Fibroblast of skin of back (primary cell): Measurements from ENCODE around the gene PCNA.
"Not testable (repeated sequence)": the region's sequence is repeated elsewhere in the genome, so short reads cannot be mapped to it uniquely, and the experiment has no call there.

ENCODE experiments used
- DNase-seq: peaks from one replicate; pipeline ENCODE4 v3.0.0-alpha.2; 2013

The PCNA gene

DNA sequence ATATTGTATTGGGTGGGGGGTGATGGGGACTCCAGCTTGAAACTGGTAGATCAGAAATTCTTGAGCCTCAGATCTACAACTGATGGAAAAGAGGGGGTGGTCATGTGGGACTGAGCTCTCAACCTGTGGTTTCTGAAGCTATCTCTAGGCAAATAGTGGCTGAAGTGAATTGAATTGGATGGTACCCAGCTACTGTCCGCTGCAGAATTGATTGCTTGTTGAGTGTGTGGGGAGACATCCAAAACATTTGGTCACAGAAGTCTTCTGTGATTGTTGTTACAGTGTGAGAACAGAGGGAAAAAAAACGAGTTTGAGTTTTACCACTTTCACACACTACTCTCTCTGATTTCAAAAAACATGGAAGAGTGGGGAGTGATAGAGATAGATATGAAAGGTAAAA, 21.9 kb upstream of the PCNA start:
- DNase-seq: no peak

DNA sequence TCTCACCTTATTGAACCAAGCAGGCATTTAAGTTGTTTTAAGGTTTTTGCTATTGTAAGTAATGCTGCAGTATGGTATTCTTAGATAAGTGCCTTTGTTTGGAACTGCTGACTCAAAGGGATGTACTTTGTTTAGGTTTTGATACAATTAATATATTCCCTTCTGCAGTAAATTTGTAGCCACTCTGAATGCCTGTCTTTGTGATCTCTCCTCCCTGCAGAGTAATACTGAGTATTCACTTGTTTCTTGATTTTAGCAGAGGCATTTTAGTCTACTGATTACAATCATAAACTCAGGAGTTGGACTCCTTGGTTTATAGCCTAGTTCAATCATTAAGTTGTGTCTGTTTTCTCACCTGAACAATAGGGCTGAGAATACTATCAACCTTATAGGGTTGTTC, 20.4 kb upstream of the PCNA start:
- no peak for DNase-seq

DNA sequence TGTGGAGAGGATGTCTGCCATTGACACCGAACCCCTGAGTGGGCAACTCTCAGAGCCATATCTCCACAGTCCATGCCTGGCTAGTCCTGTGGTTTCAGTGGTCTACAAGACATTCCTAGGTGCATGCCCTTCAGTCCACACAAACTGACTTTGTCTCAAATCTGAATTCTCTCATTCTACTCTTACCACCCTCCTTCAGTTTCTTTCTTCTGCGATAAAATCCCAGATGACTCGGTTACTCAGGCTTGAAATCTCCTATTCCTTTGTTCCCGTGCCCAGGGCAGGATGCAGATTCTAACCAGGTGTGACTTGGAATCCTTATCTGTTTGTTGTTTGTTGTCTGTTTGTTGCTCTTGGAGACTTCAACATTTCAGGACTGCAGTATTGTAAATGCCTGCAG, 16.3 kb upstream of the PCNA start:
- DNase-seq: no peak

DNA sequence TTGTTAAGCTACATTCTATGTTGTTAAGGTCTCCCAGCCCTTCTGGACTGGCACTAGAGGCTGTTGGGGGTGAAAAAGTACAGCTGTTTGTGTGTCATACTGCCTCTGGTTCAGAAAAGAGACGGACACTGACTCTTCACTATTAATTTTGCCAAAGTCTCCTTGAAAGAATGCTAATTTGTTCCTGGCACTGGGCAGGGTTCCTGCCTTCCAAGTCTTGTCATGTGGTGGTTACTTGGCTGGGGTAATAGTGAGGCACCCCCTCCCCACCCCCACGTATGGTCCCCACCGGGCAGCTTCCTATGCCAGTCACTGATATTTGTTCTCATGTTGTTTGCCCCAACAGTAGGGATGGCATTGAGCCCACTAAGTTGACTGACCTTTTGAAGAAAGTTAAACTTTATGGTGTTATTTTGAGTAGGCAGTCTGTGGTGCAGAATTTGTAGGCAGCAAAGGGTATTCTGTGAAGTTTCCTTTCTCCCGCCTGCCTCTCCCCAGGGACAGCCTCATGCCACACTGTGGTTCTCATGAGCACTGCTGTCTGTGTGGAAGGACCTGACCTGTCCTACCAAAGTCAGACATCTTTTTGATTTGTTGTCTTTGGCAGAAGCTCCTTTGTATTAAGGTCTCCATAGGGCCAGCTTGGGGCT, 15.7 kb upstream of the PCNA start:
- DNase-seq: peak; percentile 16

DNA sequence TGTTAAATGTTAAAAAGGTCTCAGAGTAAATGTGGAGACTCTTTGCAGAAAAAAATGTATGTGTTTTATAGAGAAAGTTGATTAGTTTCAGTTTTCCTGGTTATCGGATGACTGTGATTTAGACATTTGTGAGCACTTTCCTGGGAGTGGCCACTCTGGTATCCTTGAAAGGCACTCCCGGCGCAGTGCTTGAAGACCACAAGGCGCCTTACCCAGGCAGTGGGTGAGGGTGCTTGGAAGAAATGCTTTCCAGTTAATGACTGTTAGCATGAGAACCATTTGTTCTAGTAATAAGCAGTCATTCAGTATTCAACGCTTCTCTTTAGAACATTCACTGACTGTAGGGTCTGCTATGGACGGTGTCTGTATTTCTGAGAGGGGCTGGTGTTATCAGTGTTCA, 14.2 kb upstream of the PCNA start:
- DNase-seq: no peak

DNA sequence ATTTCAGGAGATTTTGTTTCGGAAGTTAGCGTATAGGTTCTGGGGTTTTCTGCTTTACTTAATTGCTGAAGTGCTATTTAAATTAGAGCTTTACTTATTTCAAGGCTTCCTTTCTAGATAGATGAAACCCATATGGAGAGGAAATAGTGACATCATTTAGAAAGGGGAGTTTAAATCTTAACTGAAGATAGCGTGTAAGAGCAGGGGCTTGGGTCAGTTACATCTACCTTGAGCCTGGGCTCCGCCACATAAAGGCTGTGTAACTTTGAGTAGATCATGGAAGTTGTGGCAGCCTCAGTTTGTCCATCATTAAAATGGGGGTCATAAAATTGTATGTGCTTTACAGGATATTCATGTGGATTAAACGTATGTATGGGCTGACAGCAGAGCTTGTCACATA, 11.7 kb upstream of the PCNA start:
- DNase-seq: no peak

DNA sequence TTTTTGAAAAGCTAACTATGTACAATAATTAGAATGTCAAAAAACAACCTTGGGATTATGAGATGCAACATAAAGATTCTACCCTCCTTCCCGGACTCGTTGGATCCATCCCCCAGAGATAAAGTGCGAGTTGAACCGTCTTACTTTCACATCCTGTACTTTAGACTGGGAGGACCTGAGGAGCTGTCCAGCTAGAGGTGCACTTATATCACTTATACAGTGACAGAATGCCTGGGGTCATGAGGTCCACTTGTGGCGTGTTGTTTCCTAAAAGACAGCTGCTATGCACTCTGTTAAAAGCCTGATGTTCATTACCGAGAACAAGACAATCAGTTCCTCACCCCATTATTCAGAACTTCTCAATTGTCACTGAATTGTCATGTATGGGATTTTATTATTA, 9.1 kb upstream of the PCNA start:
- DNase-seq: no peak

DNA sequence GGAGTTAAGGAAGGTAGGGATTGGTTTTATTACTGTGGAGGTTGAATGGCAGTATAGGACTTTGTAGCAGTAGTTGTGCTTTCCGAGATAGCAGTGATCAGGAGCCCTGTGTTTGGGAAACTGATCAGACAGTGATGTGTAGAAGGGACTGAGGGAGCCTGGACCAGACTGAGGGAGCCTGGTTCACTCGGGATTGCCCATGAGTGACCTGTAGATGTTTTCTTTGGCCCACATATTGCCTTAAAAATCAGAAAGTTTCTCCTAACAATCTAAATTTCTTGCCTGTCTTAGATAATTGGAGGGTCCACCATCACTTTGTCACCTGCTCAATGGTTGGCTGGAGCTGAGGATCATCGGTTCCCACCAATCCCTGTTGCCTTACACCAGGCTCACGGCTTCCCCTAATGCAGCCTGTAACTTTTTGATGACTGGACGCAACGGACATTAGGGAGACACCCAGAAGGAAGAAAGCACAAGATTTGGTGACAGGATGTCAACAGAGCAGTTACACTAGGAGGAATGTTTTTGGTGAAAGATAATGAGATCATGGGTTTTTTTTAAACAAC, 8.2 kb upstream of the PCNA start:
- DNase-seq: no peak

DNA sequence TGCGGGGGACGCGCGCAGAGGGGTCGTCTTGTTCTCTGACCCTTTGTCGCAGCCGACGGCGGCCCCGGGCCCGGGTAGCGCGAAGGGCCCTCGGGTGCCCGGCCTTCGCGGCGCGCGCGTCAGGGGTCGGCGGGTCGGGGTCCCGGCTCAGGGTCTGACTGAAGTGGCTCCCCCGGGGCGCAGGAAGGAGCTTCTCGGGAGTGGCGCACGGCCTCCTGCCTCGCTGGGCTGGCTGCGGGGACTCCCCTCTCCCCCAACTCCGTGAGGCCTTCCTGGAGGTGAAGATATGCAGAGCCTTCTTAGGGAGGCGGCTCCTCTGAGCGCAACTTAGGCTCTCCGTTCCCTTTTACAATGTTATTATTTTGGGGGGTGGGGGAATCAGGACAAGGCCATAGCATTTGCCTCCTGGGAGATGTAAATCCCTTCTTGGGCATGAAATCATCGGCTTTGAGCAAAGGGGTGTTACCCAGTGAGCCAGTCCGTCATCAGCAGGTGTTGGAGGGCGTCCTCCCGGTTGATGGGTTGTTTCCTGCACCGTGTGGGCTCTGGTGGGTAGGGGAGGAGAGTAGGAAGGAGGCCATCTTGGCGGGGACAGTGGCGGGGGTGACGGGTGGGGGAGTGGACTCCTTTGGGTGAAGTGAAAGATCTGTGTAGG, 7.6 kb upstream of the PCNA start:
- DNase-seq: peak; percentile 31

DNA sequence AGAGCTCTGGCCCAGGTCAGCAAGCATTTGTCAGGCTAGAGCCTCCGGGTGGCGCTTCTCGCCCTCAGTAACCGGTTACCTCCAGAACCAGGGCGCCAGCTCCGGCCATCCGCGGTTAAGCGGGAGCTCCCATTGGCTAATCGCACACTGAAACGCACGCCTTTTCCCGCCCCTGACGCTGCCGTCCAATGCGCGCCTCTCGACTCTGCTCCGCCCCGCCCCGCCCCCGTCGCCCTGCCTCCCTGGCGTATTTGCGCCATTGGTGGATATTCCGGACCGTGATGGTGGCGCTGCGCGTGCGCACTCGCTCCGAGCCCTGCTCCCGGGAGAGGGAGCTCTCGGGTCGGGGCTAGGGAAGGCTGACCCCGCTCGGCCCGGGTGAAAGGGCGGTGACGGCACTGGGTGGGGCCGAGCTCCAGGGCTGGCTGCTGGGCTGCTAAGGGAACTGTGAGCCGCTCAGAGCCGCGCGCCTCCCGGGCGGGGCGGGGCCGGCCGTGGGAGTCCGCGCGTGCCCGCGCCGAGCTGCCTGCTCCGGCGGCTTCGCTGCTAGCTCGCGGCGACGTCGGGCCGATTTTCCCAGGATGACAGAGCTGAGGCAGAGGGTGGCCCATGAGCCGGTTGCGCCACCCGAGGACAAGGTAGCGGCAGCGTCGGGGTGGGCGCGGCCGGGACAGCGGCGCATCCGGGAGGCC, 6.9 kb upstream of the PCNA start, which contains the start of gene CDS2:
Gene CDS2, plus strand, starts transcription at position 497 of the 692 bp plus-strand sequence. Its CDS starts 85 bp downstream, at position 582.
- DNase-seq: peak; percentile 98

DNA sequence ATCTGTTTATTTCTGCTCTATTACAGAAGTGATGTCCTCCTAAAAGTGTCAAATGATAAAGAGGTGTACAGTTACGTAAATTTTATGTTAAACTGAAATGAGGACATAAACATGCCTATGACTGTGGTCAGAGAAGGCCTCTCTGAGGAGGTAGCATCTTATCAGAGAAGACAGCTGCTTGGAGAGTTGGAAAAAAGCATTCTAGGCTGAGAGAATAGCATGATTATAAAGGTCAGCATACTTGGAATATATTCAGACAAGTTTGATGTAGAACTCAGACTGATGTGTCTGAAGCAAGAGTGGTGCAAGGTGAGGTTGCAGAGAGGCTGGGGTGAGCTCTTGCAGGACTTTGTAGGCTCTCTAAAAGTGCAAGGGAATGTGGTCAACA, 3.1 kb upstream of the PCNA start:
- DNase-seq: no peak

DNA sequence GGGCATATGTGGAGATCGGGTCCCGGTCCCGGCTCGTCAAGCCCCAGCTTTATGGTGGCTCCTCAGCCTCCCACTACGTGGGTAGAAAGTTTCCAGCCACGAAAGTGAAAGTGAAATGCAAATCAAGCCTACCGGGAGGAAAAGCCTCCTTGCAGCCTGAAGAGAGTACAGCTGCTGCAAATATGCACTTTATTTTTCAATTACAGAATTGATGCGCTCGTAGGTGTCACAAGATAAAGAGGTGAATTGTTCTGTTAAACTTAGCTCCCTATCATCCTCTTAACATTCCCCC, 373 bp upstream of the PCNA start:
- no peak for DNase-seq

DNA sequence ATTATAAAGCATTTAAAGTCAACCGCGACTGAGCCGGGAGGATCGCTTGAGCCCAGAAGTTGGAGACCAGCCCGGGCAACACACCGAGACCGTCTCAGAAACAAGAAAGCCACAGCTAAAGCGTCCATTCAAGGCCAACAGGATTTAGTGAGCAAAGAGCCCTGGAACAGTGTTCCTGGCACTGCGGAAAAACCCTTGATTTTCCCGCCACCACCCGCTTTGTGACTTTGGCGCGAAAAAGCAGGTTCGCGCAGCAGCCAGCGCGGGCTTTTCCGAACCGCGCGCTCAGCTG, 669 bp downstream of the PCNA start:
- no peak for DNase-seq

DNA sequence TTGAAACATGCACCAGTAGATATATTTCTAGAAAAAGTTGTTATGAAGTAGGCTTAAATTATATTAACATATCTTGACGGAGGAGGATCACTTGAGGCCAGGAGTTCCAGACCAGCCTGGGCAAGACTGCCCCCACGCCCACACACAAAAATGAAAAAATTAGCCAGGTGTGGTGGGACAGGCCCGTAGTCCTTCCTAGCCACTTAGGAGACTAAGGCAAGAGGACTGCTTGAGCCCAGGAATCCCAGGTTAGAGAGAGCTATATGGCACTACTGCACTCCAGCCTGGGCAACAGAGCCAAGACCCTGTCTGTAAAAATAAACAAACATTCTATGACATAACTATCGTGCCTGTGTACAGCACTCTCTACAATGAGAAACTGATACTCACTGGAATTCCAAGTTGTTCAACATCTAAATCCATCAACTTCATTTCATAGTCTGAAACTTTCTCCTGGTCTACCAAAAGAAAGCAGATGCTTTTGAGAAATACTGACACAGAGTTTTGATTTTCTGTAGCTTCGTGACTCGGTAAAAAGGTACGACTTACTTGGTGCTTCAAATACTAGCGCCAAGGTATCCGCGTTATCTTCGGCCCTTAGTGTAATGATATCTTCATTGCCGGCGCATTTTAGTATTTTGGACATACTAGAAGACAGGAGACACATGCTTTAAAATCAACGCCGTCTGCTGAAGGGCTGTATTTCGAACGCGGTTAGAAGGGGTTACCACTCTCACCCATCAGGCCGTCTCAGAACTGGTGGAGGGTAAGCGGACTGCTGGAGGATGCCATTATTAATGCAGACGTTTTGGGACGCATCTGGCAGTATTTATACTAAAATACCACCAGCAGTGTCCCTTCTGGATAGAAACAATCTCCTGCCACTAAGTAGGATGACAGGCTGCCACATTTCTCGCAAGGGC, 1.3 kb downstream of the PCNA start:
- DNase-seq: no peak

DNA sequence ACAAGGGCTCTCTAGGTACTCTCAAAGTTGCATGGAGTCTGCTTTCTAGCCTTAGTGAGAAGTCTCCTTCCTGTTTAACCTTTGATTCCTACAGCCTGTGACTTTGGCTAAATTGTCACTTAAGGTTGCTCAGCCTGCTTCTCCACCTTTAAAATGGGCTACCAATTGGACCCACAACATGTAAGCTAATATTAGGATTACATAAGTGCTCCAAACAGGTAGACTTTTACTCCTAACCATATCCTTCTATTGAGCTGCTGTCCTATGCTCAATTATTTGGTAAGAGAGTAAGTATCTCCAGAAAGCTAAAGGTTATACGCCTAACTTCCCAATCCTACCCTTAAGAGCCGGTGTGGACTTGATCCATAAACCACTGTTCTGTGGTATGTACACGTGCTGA, 2.9 kb downstream of the PCNA start:
- DNase-seq: no peak

DNA sequence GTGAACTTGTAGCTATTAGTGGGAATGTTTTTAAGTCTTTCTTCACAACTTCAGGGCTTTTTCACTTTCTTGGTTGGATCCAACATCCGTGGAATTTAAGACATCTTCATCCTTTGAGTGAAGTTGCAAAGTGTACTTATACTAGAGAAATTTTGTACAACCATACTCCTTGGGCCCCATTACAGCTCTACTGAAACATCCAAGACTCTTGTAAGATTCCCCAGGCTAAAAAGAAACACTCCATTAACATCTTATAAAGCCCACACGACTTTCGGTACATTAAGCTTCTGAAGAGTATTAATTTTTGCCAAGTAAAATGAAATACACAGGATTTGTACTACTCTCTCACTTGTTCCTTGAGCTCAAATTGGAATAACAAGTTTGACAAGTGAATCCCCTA, 5.4 kb downstream of the PCNA start:
- no peak for DNase-seq

DNA sequence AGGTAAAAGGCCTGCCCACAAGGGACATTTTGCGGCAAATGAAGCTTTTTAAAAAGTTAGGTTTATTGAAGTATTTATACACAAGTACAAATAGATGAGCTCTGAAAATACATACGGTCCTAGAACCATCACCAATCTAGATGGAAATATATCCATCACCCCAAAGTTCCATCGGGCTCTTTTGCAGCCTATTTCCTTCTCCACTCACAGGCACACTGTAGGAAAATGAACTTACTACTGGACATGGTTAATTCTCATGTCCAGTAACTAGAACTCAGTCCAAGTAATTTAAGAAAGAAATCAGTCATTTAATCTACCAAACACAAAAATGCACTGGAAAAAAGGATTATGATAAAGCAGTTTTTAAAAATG, 6.2 kb downstream of the PCNA start:
- no peak for DNase-seq

DNA sequence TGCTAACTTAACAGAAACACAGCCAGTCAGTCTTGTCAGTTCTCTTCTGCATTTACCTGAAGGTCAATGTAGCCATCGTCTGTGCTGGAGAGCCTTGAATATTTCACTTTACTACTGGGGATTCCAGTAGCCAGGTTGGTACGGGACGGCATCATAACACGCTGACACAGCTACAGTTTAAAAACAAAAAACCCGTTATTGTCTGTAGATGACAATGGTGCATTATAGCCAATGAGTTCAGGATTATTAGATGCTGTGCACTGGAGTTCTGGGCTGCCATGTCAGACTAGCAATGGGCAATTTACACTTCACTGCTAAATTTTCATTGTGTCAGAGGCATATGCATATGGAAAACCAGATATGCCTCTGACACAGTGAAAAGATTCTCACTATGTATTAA, 10.5 kb downstream of the PCNA start:
- DNase-seq: no peak

DNA sequence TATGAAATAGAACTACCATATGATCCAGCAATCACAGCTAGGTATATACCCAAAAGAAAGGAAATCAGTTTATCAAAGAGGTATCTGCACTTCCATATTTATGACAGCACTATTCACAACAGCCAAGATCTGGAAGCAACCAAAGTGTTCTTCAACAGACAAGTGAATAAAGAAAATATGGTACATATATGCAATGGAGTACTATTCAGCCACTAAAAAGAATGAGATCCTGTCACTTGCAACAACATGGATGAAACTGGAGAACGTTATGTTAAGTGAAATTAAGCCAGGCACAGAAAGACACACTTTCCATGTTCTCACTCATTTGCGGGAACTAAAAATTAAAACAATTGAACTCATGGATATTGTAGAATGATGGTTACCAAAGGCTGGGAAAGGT, 15.3 kb downstream of the PCNA start:
- no peak for DNase-seq

DNA sequence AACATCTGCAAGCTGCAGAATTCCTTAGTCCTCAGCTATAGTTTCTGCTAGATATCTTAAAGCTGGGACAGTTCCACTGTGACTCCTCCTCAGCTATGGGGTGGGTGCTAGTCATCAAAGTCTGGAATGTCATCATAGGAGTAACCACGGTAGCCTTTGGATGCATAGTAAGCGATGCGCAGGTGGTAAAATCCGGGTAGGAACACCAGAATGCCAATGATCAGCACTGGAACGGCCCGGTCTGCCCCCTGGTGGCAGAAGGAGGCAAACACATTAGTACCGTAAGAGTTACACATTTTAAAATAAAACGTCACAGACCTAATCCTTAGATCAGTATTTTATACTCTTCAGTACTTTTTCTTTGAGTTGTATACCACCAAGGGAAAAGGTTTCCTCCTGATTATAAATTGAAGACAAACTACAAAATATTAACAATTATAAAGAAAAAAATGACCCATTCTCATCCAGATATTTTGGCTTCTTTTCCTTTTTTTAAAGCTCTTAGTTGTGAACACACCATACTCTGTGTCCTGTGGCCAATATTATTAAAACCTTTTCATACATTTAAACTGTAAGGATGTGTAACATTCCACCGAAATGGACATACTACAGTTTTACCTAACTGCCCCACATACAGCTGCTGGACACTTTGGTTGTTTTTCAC, 18.9 kb downstream of the PCNA start:
- DNase-seq: peak; percentile 57

DNA sequence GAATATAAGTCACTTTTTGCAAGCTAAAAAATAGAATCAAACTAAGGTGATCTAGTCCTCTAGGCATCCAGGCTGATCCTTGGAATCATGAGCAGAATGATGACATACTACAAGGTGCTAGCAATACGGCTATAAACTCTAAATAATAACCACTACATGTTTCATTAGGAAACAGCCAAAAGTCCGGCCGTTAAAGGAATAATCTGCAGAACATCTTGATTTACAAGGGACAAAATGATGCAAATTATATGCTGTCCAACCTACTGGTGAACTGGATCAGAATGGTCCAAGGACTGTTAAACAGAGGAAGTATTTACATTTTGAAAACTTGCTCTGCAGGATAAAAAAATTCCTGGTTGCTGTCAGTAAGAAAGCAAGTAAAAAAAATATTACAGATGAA, 19.8 kb downstream of the PCNA start:
- DNase-seq: not testable (repeated sequence)

DNA sequence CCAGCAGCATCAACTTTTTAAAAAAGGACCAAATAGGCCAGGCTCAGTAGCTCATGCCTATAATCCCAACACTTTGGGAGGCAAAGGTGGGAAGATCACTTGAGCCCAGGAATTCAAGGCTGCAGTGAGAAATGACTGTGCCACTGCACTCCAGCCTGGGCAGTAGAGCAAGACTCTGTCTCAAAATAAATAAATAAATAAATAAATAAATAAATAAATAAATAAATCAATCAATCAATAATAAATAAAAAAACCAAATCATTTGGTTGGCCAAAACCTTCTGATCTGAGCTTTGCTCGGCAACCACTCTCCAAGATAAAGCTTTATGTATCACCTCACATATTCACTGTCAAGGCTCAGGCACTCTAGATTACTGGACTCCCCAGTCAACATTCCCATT, 20.7 kb downstream of the PCNA start:
- not testable (repeated sequence) for DNase-seq

DNA sequence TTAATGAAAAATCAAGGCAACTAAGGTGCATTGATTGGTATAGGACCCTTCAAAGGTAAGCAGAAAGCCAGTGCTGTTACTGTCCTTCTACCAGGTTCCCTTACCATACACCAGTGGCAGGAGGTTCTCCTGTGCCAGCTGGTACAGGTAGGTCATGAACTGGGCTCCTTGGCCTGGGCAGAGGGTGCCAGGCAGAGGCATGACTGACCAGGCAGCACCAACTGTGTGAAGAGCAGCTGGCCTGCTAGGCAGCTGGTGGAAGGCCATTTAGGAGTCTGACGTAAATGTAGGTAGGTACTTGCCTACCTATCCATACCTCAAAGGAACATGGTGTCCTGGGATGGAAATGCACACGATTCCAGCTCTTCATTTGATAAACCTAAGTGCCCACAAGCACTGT, 23.3 kb downstream of the PCNA start:
- no peak for DNase-seq
